Mesendoderm (in vitro differentiated cells): Measurements from ENCODE around the gene TSPAN13.

ENCODE experiments used
- DNase-seq: peaks from one replicate; pipeline ENCODE4 v3.0.0; 2013
- H2AK5ac ChIP-seq: 2 replicates; pipeline ENCODE4 v1.6.1; 2013; ENCODE audit warnings: low read length, inconsistent platforms
- H2BK120ac ChIP-seq: 2 replicates; pipeline ENCODE4 v1.6.1; 2013; ENCODE audit warnings: low read depth, mild to moderate bottlenecking, low read length, moderate library complexity, mixed read lengths
- H2BK15ac ChIP-seq: replicated peaks from 2 replicates; pipeline ENCODE4 v1.6.1; 2013; ENCODE audit warnings: low read depth, mild to moderate bottlenecking, moderate library complexity
- H2BK5ac ChIP-seq: 2 replicates; pipeline ENCODE4 v1.6.1; 2013; ENCODE audit warnings: low read length, inconsistent platforms
- H3K18ac ChIP-seq: 2 replicates; pipeline ENCODE4 v1.6.1; 2013; ENCODE audit warnings: mild to moderate bottlenecking, low read length, mixed read lengths
- H3K23ac ChIP-seq: one replicate; pipeline ENCODE4 v1.6.1; 2013; ENCODE audit warnings: low read length
- H3K27ac ChIP-seq: 2 replicates; pipeline ENCODE4 v1.5.1; 2013; ENCODE audit warnings: low read depth, mild to moderate bottlenecking, inconsistent platforms, low read length, moderate library complexity
- H3K27me3 ChIP-seq: 2 replicates; pipeline ENCODE4 v1.6.1; 2013; ENCODE audit warnings: low read length, control low read depth, mild to moderate bottlenecking, inconsistent platforms; ENCODE audit not compliant: insufficient read depth, poor library complexity
- H3K36me3 ChIP-seq: 2 replicates; pipeline ENCODE4 v1.6.1; 2013; ENCODE audit warnings: low read length, inconsistent platforms; ENCODE audit not compliant: control insufficient read depth, insufficient read depth
- H3K4ac ChIP-seq: one replicate; pipeline ENCODE4 v1.6.1; 2013; ENCODE audit warnings: low read depth, mild to moderate bottlenecking, low read length, moderate library complexity
- H3K4me1 ChIP-seq: 2 replicates; pipeline ENCODE4 v1.6.1; 2013; ENCODE audit warnings: low read depth, low read length, inconsistent platforms; ENCODE audit not compliant: control insufficient read depth
- H3K4me2 ChIP-seq: 2 replicates; pipeline ENCODE4 v1.6.1; 2013; ENCODE audit warnings: low read length
- H3K4me3 ChIP-seq: 2 replicates; pipeline ENCODE4 v1.5.1; 2013; ENCODE audit warnings: mild to moderate bottlenecking, low read length
- H3K56ac ChIP-seq: one replicate; pipeline ENCODE4 v1.6.1; 2013; ENCODE audit warnings: low read length
- H3K79me1 ChIP-seq: 2 replicates; pipeline ENCODE4 v1.6.1; 2013; ENCODE audit warnings: low read length, inconsistent platforms
- H3K79me2 ChIP-seq: 2 replicates; pipeline ENCODE4 v1.6.1; 2013; ENCODE audit warnings: mild to moderate bottlenecking, low read length; ENCODE audit not compliant: control insufficient read depth, insufficient read depth
- H3K9ac ChIP-seq: 2 replicates; pipeline ENCODE4 v1.6.1; 2013; ENCODE audit warnings: low read length, inconsistent platforms
- H4K5ac ChIP-seq: one replicate; pipeline ENCODE4 v1.6.1; 2013; ENCODE audit warnings: low read length
- H4K8ac ChIP-seq: one replicate; pipeline ENCODE4 v1.6.1; 2013; ENCODE audit warnings: low read depth, mild to moderate bottlenecking, control low read depth, low read length, moderate library complexity
- WGBS: extraction: QIAGEN DNeasy Blood & Tissue Kit; methylation state at CpG from one replicate; pipeline ENCODE4 v1.1.7; 2013; ENCODE audit warnings: low lambda C conversion rate, missing lambda C conversion rate; ENCODE audit not compliant: insufficient coverage; ENCODE audit errors: extremely low coverage; 5-methylcytosine and 5-hydroxymethylcytosine counted together

TSPAN13 gene

GRCh38 chr7:16815001-16815400 is 61.4 kb downstream of the TSPAN13 start:
- no peaks in the 10 kb centered on the region for H3K79me1 ChIP-seq
- no peak overlapping the region for H4K8ac ChIP-seq
- no peaks in the 10 kb centered on the region for H3K27me3 ChIP-seq
- H2BK15ac ChIP-seq: no peak overlapping the region
- no peak overlapping the region for H2BK120ac ChIP-seq
- no CpG with 5 or more reads among the region's 2 CpGs for WGBS
- H3K4me3 ChIP-seq: no peak overlapping the region
- H3K4me1 ChIP-seq: no peaks in the 10 kb centered on the region
- no peak overlapping the region for H3K4ac ChIP-seq
- no peak overlapping the region for H3K18ac ChIP-seq
- no peak overlapping the region for H3K23ac ChIP-seq
- no peak overlapping the region for H3K9ac ChIP-seq
- H3K79me2 ChIP-seq: no peaks in the 10 kb centered on the region
- DNase-seq: no peak
- no peak overlapping the region for H2AK5ac ChIP-seq
- H2BK5ac ChIP-seq: no peak overlapping the region
- H3K4me2 ChIP-seq: no peak overlapping the region
- no peak overlapping the region for H3K27ac ChIP-seq
- H4K5ac ChIP-seq: no peak overlapping the region
- no peaks in the 10 kb centered on the region for H3K36me3 ChIP-seq
- no peak overlapping the region for H3K56ac ChIP-seq

GRCh38 chr7:16816824-16817223 is 63.3 kb downstream of the TSPAN13 start:
- no peak overlapping the region for H3K4me2 ChIP-seq
- no peak overlapping the region for H3K56ac ChIP-seq
- H3K36me3 ChIP-seq: no peaks in the 10 kb centered on the region
- no peaks in the 10 kb centered on the region for H3K79me2 ChIP-seq
- no peak overlapping the region for H2BK15ac ChIP-seq
- H3K4me3 ChIP-seq: no peak overlapping the region
- H3K9ac ChIP-seq: no peak overlapping the region
- H3K18ac ChIP-seq: no peak overlapping the region
- no CpG with 5 or more reads among the region's 2 CpGs for WGBS
- no peak overlapping the region for H2BK120ac ChIP-seq
- H3K27me3 ChIP-seq: no peaks in the 10 kb centered on the region
- H2AK5ac ChIP-seq: no peak overlapping the region
- H3K79me1 ChIP-seq: no peaks in the 10 kb centered on the region
- no peak overlapping the region for H4K5ac ChIP-seq
- H3K27ac ChIP-seq: no peak overlapping the region
- DNase-seq: no peak
- no peak overlapping the region for H3K4ac ChIP-seq
- H3K23ac ChIP-seq: no peak overlapping the region
- no peak overlapping the region for H2BK5ac ChIP-seq
- H4K8ac ChIP-seq: no peak overlapping the region
- no peaks in the 10 kb centered on the region for H3K4me1 ChIP-seq

GRCh38 chr7:16817536-16817935 is 64.0 kb downstream of the TSPAN13 start:
- Histone ChIP-seq H3K9ac (no peak overlapping the region), H3K27me3 (no peaks in the 10 kb centered on the region), H2AK5ac (no peak overlapping the region), H4K8ac (no peak overlapping the region), H3K79me2 (no peaks in the 10 kb centered on the region), H3K36me3 (no peaks in the 10 kb centered on the region), H3K4me2 (no peak overlapping the region), H3K23ac (no peak overlapping the region), H3K56ac (no peak overlapping the region), H3K4me3 (no peak overlapping the region), H3K27ac (no peak overlapping the region), H3K4ac (no peak overlapping the region), H3K4me1 (no peaks in the 10 kb centered on the region), H3K79me1 (no peaks in the 10 kb centered on the region), H3K18ac (no peak overlapping the region), H2BK5ac (no peak overlapping the region), H2BK120ac (no peak overlapping the region), H2BK15ac (no peak overlapping the region), H4K5ac (no peak overlapping the region)
- no peak for DNase-seq
- no CpG with 5 or more reads among the region's 1 CpG for WGBS

- Histone ChIP-seq H3K4me1 (no peaks in the 10 kb centered on the region), H3K4me3 (no peak overlapping the region), H2AK5ac (no peak overlapping the region), H4K8ac (no peak overlapping the region), H2BK120ac (no peak overlapping the region), H3K56ac (no peak overlapping the region), H2BK15ac (no peak overlapping the region), H3K27ac (no peak overlapping the region), H3K79me2 (no peaks in the 10 kb centered on the region), H3K9ac (no peak overlapping the region), H3K18ac (no peak overlapping the region), H3K4ac (no peak overlapping the region), H3K23ac (no peak overlapping the region), H3K27me3 (no peaks in the 10 kb centered on the region), H3K79me1 (no peaks in the 10 kb centered on the region), H4K5ac (no peak overlapping the region), H3K4me2 (no peak overlapping the region), H2BK5ac (no peak overlapping the region), H3K36me3 (no peaks in the 10 kb centered on the region)
- no CpG with 5 or more reads among the region's 3 CpGs for WGBS
- no peak for DNase-seq
These were observed 65.2 kb downstream of the TSPAN13 start for GRCh38 chr7:16818732-16819131.

DNA sequence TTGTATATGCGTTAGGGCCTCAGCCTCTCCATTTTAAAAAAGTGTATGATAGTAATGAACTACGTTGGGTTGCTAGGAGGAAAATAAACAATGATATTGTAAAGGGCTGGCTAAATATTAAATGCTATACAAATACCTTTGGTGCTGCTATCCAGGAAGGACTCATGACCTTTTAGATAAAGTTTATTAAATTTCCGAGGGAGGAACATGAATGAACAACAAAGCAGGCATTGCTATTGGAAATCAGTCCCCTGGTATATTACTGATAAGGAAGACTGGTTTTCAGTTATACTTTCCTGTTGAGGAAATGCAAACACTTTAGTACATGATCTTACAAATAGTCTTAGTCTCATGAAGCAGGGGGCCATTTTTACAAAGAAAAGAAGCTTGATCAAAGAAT is 68.5 kb downstream of the TSPAN13 start:
- no peak for DNase-seq
- H3K56ac ChIP-seq: no peak overlapping the region
- no peak overlapping the region for H3K18ac ChIP-seq
- H3K4ac ChIP-seq: no peak overlapping the region
- no peak overlapping the region for H3K4me3 ChIP-seq
- H3K36me3 ChIP-seq: no peaks in the 10 kb centered on the region
- H3K4me2 ChIP-seq: no peak overlapping the region
- H4K5ac ChIP-seq: no peak overlapping the region
- H2BK15ac ChIP-seq: no peak overlapping the region
- no peaks in the 10 kb centered on the region for H3K79me1 ChIP-seq
- H3K27me3 ChIP-seq: no peaks in the 10 kb centered on the region
- no peak overlapping the region for H3K27ac ChIP-seq
- no peak overlapping the region for H4K8ac ChIP-seq
- no peak overlapping the region for H2BK5ac ChIP-seq
- no CpG with 5 or more reads among the region's 3 CpGs for WGBS
- no peak overlapping the region for H3K23ac ChIP-seq
- H3K79me2 ChIP-seq: no peaks in the 10 kb centered on the region
- H2AK5ac ChIP-seq: no peak overlapping the region
- no peaks in the 10 kb centered on the region for H3K4me1 ChIP-seq
- no peak overlapping the region for H3K9ac ChIP-seq
- no peak overlapping the region for H2BK120ac ChIP-seq

GRCh38 chr7:16826060-16826459 is 72.5 kb downstream of the TSPAN13 start:
- H3K4me2 ChIP-seq: no peak overlapping the region
- H3K4ac ChIP-seq: no peak overlapping the region
- H3K27me3 ChIP-seq: no peaks in the 10 kb centered on the region
- no peak overlapping the region for H2BK120ac ChIP-seq
- no peak overlapping the region for H2BK5ac ChIP-seq
- no peak overlapping the region for H4K5ac ChIP-seq
- H3K27ac ChIP-seq: no peak overlapping the region
- no peak overlapping the region for H2BK15ac ChIP-seq
- no peak overlapping the region for H3K56ac ChIP-seq
- H2AK5ac ChIP-seq: no peak overlapping the region
- H3K79me2 ChIP-seq: no peaks in the 10 kb centered on the region
- H3K9ac ChIP-seq: no peak overlapping the region
- no peak overlapping the region for H4K8ac ChIP-seq
- no peak overlapping the region for H3K18ac ChIP-seq
- no peaks in the 10 kb centered on the region for H3K79me1 ChIP-seq
- no peak for DNase-seq
- no peaks in the 10 kb centered on the region for H3K36me3 ChIP-seq
- H3K4me1 ChIP-seq: no peaks in the 10 kb centered on the region
- H3K23ac ChIP-seq: no peak overlapping the region
- no peak overlapping the region for H3K4me3 ChIP-seq
